BE2C (cell line): ENCODE data around the gene RPA3.

Experiments used
- DNase-seq: peaks from one replicate; pipeline ENCODE4 v3.0.0-alpha.2; 2020
- H3K27me3 ChIP-seq: fragments of 250-450 bp; sonication (Bioruptor Pico); 2 replicates; pipeline ENCODE4 v1.5.1; 2020; ENCODE audit warnings: mild to moderate bottlenecking
- H3K36me3 ChIP-seq: fragments of 250-450 bp; sonication (Bioruptor Pico); 2 replicates; pipeline ENCODE4 v1.5.1; 2020; ENCODE audit warnings: mild to moderate bottlenecking
- H3K4me1 ChIP-seq: fragments of 250-450 bp; sonication (Bioruptor Pico); 2 replicates; pipeline ENCODE4 v1.5.1; 2020
- H3K4me3 ChIP-seq: 2 replicates; pipeline ENCODE4 v1.5.1; 2011; ENCODE audit warnings: low read depth, low read length
- H3K9me3 ChIP-seq: fragments of 250-450 bp; sonication (Bioruptor Pico); 2 replicates; pipeline ENCODE4 v1.5.1; 2020
- TF ChIP-seq, protein P1 (sequence below): IDR thresholded peaks from 2 replicates; pipeline ENCODE4 v1.5.1; 2012; ENCODE audit warnings: mild to moderate bottlenecking, low read depth, low read length

The RPA3 gene

GRCh38 chr7:7628476-7628875 is 89.9 kb downstream of the RPA3 start:
- H3K9me3 ChIP-seq: no peaks in the 10 kb centered on the region
- H3K36me3 ChIP-seq: no peaks in the 10 kb centered on the region
- no peaks in the 10 kb centered on the region for H3K4me1 ChIP-seq
- no peaks in the 10 kb centered on the region for H3K27me3 ChIP-seq
- no peak overlapping the region for H3K4me3 ChIP-seq
- TF ChIP-seq, protein P1, sequence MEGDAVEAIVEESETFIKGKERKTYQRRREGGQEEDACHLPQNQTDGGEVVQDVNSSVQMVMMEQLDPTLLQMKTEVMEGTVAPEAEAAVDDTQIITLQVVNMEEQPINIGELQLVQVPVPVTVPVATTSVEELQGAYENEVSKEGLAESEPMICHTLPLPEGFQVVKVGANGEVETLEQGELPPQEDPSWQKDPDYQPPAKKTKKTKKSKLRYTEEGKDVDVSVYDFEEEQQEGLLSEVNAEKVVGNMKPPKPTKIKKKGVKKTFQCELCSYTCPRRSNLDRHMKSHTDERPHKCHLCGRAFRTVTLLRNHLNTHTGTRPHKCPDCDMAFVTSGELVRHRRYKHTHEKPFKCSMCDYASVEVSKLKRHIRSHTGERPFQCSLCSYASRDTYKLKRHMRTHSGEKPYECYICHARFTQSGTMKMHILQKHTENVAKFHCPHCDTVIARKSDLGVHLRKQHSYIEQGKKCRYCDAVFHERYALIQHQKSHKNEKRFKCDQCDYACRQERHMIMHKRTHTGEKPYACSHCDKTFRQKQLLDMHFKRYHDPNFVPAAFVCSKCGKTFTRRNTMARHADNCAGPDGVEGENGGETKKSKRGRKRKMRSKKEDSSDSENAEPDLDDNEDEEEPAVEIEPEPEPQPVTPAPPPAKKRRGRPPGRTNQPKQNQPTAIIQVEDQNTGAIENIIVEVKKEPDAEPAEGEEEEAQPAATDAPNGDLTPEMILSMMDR: no peak
- no peak for DNase-seq

GRCh38 chr7:7620644-7621210 is 97.7 kb downstream of the RPA3 start:
- Histone ChIP-seq H3K4me3 (no peak overlapping the region), H3K4me1 (peaks cover 2% of the 10 kb centered on the region), H3K9me3 (no peaks in the 10 kb centered on the region), H3K36me3 (no peaks in the 10 kb centered on the region), H3K27me3 (no peaks in the 10 kb centered on the region)
- no peak for DNase-seq
- TF ChIP-seq, protein P1: no peak

- Histone ChIP-seq H3K27me3 (no peaks in the 10 kb centered on the region), H3K4me3 (no peak overlapping the region), H3K4me1 (peaks cover 2% of the 10 kb centered on the region), H3K9me3 (no peaks in the 10 kb centered on the region), H3K36me3 (no peaks in the 10 kb centered on the region)
- no peak for DNase-seq
- TF ChIP-seq, protein P1: no peak
These were observed 98.2 kb downstream of the RPA3 start for GRCh38 chr7:7620236-7620635.

DNA sequence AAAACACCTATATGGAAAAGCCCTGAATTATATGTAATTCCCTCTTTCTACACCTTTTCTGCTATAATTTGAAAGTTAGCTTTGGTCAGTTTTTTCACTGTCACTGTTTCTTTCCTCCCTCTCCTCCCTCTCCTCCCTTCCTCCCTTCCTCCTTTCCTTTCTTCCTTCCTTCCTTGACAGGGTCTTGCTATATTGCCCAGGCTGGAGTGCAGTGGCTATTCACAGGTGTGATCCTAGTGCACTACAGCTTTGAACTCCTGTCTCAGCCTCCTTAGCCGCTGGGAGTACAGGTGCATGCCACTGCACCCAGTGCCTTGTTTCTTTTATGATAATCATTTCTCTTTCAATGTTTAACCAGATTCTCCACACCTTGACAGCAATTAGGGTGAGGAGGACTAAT is 100.0 kb downstream of the RPA3 start:
- H3K9me3 ChIP-seq: no peaks in the 10 kb centered on the region
- DNase-seq: no peak
- no peak overlapping the region for H3K4me3 ChIP-seq
- TF ChIP-seq, protein P1: no peak
- H3K36me3 ChIP-seq: no peaks in the 10 kb centered on the region
- no peaks in the 10 kb centered on the region for H3K27me3 ChIP-seq
- H3K4me1 ChIP-seq: peaks cover 2% of the 10 kb centered on the region

DNA sequence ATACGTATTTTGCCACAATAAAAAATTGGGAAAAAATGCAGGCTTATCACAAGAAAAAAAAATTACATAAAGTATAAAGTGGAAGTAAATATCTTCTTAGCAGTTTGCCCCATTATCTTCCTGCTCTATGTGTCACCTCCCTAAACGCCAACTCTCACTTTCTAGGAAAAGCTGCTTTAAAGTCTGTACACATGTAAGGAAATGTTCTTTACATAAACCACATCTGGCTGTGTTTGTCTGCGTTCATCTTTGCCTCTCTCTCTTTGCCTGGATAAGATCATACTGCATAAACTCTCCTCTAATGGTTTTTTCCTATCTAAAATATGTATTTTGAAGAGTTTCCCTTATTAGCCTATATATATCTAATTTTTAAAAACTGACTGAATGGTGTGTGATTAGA is 100.9 kb downstream of the RPA3 start:
- TF ChIP-seq, protein P1: no peak
- DNase-seq: no peak
- Histone ChIP-seq H3K4me1 (peaks cover 2% of the 10 kb centered on the region), H3K4me3 (no peak overlapping the region), H3K27me3 (no peaks in the 10 kb centered on the region), H3K9me3 (no peaks in the 10 kb centered on the region), H3K36me3 (no peaks in the 10 kb centered on the region)

GRCh38 chr7:7614018-7614741 is 104.2 kb downstream of the RPA3 start:
- no peaks in the 10 kb centered on the region for H3K27me3 ChIP-seq
- peaks cover 3% of the 10 kb centered on the region for H3K4me1 ChIP-seq

More at GRCh38 chr7:7614018-7614741, 104.2 kb downstream of the RPA3 start:
- H3K4me3 ChIP-seq: no peak overlapping the region
- H3K36me3 ChIP-seq: no peaks in the 10 kb centered on the region
- TF ChIP-seq, protein P1: no peak
- no peak for DNase-seq
- H3K9me3 ChIP-seq: no peaks in the 10 kb centered on the region
